Activated CD8-positive, alpha-beta memory T cell treated with anti-CD3 and anti-CD28 coated beads for 36 hours (primary cell): ENCODE data around the gene ZNF385C. TPM values are rescaled to one million over a fixed set of nuclear protein-coding genes. Genes with fewer than 3 reads are reported as not detected.

Experiments used
- CTCF ChIA-PET: fragments of 350-600 bp; sonication (Branson Sonifier 250); formaldehyde crosslinking; loops from one replicate; lab custom pipeline; 2021; ENCODE audit warnings: antibody characterized with exemption; lab: Charles Lee
- POLR2A ChIA-PET: fragments of 350-600 bp; sonication (Branson Sonifier 250); formaldehyde crosslinking; loops from one replicate; lab custom pipeline; 2021; ENCODE audit warnings: antibody characterized with exemption; lab: Charles Lee
- total RNA-seq, 2 experiments: library from RNA; stranded (reverse); gene quantifications; one replicate each; pipeline ENCODE4 v1.2.3, GENCODE V29; 2021

Gene ZNF385C
- total RNA-seq, 2 experiments from 2014 or later: 0.10 TPM; not detected in 1

DNA sequence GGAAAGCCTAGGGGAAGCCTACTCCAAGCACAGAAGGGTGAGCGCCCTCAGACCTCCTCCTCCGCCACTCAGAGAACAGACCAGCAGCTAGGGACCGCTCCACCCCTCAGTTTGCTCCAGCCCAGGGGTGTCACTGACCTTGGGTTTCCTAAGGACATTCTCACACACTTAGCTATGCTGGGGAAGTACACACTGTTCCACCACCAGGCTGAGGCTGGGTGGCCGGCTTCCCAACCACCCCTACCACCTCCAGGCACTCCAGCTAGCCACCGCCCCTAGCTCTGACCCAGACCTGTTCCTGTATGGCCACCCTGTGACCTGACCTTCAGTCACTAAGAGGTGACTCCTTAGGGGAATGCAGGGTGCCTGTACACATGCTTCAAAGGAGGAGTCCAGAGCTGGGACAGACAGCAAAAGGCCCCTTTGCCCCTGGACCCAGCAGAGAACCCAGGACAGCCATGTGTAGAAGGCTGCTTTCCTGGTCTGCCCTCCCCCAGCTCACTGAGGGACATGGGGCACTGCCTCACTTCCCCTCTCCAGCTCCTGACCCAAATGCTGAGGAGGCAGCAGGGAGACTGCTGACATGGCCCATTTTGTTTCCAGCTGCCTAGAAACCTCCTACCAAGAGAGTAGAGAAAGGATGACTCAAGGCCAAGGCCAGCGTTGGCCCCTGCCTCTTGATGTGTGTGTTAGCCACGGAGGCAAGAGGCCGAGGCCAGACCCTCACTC, 31.0 kb upstream of the ZNF385C start:
- CTCF ChIA-PET: interaction anchor here (0.6 kb wide), 1 partner anchor 65 kb away, joined by 3 read pairs; no protein-coding TSS in a partner anchor
- POLR2A ChIA-PET: interaction anchor here (0.9 to 1.8 kb wide), 2 partner anchors 8 to 17 kb away, joined by 4 to 7 read pairs; partner anchors contain the start of genes DHX58 and KAT2A

DNA sequence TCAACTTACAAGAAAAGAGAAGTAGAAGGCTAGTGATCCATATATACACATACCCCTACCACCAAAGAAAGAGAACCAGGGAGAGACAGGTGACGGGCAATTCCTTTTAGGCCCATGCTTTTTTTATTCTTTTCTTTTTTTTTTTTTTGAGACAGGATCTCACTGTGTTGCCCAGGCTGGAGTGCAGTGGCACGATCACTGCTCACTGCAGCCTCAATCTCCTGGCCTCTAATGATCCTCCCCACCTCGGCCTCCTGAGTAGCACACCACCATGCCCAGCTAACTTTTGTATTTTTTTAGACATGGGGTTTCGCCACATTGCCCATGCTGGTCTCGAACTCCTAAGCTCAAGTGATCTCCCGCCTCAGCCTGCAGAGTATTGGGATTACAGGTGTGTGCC, 29.1 kb upstream of the ZNF385C start:
- CTCF ChIA-PET: interaction anchor here (1.2 kb wide), 1 partner anchor 9 kb away, joined by 3 read pairs; no protein-coding TSS in a partner anchor

DNA sequence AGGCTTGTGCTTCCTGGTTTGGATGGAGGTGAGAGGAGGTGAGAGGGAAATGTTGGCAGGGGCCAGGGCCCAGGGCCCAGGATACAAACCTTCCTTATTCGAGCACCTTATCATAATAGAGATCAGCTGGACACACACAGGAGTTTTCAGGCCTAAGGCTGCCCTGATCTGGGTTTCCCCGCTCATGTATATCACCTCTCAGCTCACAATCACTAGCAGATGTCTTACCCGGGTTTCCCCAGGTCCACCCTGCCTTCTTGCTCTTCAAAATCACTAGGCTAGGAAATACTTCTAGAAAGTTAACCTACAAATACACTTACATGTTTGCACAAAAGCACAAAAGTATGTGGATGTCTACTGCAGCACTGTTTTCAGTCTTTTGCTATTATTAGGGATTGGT, 28.6 kb upstream of the ZNF385C start:
- ChIA-PET POLR2A (no interaction called here), CTCF (no interaction called here)

More for the DNA sequence above, 29.1 kb upstream of the ZNF385C start:
- POLR2A ChIA-PET: no interaction called here

DNA sequence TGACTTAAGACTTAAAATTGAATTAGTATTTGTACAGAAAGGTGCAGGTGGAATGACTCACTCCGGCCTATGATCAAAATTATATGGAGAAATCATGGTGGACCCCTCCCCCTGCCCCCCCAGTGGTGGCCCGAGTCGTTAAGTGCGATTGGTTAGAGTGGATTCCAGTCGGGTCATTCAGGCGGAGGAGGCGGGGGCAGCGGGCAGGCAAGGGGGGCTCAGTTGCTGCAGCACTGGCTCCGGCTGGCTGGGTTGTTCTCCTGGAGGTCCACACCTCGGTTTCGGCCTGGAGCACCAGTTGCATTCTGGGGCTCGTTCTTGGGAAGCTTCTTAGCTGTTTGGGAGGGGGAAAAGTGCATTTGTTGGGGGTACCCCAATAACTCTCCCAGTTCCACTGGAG, 27.3 kb upstream of the ZNF385C start:
- POLR2A ChIA-PET: no interaction called here
- CTCF ChIA-PET: no interaction called here

DNA sequence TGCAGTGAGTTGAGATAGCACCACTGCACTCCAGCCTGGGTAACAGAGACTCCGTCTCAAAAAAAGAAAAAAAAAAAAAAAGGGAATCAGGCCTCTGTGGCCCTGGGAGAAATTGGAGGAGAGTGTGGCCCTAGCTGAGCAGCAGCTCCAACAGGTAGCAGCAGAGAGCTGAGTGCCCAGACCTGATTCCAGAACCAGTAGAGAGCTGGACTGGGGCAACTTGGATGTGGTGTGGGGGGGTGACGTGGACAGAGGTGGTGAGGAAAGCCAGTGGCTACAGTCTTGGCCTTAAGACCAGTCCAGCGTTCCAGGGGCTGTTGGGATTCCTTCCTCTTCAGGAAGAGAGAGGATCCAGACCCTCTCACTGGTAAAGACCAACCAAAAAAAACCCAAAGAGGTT, 26.0 kb upstream of the ZNF385C start:
- POLR2A ChIA-PET: interaction anchor here (0.6 kb wide), 1 partner anchor 287 kb away, joined by 3 read pairs; no protein-coding TSS in a partner anchor
- CTCF ChIA-PET: interaction anchor here (0.8 kb wide), 1 partner anchor 82 kb away, joined by 3 read pairs; no protein-coding TSS in a partner anchor

DNA sequence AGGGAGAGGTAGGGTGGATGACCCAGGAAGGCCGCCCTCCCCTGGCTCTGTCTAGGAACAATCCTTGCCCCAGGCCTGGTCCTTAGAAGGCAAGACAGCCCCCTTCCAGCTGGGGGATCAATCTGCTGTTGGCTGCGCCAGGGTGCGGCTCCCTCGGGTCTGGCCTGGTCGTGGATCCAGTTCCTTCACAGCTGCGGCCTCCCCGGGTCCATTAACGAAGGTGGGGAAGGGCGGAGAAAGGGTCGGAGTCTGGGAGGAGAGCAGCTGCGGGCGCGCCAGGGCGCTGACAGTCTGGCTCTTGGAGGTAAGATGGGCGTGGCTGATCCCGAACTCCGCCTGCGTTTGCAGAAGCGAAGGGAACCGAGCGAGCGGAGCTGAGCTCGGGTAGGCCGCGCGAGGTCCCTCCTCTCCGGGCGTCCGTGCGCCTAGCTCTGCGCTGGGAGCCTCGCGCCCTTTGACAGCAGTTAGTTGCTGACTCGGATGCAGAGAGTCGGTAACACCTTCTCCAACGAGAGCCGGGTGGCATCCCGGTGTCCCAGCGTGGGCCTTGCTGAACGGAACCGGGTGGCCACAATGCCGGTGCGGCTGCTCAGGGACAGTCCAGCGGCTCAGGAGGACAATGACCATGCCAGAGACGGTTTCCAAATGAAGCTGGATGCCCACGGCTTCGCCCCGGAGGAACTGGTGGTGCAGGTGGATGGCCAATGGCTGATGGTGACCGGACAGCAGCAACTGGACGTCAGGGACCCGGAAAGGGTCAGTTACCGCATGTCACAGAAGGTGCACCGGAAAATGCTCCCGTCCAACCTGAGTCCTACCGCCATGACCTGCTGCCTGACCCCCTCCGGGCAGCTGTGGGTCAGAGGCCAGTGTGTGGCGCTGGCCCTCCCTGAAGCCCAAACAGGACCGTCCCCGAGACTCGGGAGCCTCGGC, 24.4 kb upstream of the ZNF385C start, which contains the start of gene HSPB9:
Gene HSPB9, plus strand, starts transcription at position 434 of the 933 bp plus-strand sequence. Its CDS starts 47 bp downstream, at position 481.
- ChIA-PET CTCF (interaction anchor here (1.5 kb wide), 1 partner anchor 9 kb away, joined by 3 read pairs; no protein-coding TSS in a partner anchor), POLR2A (no interaction called here)

DNA sequence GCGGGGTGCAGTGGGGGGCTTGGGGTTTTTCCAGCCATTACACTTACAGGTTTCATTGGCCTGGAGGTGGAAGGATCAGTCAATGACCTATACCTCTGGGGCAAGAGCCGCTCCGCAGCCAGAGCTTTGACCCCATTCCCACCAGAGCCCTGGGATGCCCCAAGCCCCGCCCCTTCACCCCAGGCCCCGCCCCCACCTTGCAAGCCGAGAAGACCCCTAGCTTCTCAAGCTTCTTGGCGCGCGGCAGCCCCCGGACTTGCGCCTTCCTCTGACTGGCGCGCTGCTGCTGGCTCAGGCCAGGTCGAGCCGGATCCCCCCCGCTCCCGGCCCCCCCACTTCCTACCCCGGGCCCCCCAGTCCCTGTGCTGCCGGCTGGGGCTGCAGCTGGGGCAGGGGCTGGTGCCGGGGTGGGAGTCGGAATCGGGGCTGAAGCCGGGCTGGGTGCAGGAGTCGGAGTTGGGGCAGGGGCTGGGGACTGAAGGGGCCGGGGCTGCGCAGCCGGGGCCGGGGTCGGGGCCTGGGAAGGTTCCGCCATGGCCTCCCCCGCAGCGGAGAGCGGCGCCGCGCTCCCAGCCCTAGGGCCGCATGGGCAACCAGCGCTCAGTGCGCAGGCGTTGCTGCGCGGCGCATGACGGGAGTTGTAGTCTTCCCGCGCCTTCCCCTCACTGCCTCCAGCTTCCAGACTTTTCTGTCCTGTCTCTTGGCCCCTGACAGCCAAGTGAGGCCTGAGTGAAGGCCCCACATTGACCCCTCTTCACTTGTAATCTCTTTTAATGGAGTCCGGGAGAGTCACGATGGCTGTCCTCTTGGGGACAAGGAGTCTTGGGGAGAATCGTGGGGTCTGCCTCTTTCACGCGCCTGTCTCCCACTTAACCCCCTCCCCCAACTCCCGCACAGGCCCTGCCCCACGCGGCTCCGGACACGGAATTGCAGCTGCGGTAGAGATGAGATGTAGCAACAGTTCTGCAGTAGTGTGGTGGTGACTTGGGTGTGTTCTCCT, 22.8 kb upstream of the ZNF385C start, which contains the start of gene KAT2A:
Gene KAT2A, minus strand, starts transcription at position 598 of the 1,000 bp plus-strand sequence. Its CDS starts 63 bp downstream, at position 535.
- CTCF ChIA-PET: interaction anchor here (0.6 to 1.9 kb wide), 10 partner anchors 10 to 284 kb away, joined by 3 to 7 read pairs (median 4); partner anchors contain the start of genes DNAJC7 and NKIRAS2
- POLR2A ChIA-PET: interaction anchor here (0.7 to 1.7 kb wide), 7 partner anchors 8 to 257 kb away, joined by 3 to 7 read pairs (median 4); partner anchors contain the start of genes DHX58, DNAJC7 and NKIRAS2

DNA sequence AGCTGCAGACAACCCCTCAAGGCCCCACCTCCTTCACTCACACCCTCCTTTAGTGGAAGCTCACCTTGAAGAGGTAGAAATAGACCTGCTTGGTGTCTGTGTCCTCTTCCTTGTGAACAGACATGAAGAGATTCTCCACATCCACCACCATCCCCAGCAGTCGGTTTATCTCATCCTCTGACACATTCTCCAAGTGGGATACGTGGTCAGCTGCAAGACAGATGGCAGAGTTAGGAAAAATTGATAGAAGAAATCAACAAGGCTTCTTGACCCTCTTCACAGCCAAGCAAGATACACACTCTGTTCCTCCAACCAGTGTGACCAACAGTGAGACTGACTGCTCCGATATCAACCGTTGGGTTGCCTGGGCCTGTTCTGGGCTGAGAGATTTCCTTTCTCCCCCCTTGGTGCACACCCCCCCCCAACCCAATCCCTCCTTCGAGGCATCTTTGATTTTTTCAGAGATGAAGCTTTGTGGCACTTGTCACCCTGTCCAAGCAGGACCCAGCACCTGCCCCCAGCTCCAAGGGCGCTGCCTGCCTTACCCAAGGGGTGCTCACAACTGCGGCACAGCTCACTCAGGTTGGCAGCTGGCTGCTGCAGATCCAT, 22.0 kb upstream of the ZNF385C start:
- ChIA-PET CTCF (interaction anchor here (0.6 to 1.9 kb wide), 11 partner anchors 10 to 285 kb away, joined by 3 to 7 read pairs (median 3); partner anchors contain the start of genes DNAJC7 and NKIRAS2), POLR2A (interaction anchor here (0.7 to 1.7 kb wide), 7 partner anchors 8 to 256 kb away, joined by 3 to 7 read pairs (median 4); partner anchors contain the start of genes DHX58, DNAJC7 and NKIRAS2)

DNA sequence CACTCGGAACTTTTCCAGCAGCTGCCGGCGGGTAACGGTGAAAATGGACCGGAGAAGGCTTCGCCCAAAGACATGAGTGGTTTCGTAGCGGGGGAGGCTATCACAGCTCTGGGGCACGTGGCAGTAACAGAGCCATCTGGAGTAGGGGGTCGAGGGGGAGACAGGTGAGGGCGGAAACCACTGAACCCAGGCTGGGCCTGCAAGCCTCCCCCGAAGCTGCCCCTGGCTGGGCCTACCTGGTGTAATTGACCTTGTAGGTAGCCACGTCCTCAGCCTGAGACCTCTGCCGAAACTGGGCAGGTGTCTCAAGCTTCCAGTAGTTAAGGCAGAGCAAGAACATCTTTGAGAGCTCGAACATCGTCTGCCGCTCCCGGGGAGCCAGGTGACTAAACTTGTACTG, 21.0 kb upstream of the ZNF385C start:
- ChIA-PET CTCF (interaction anchor here (0.6 to 2.5 kb wide), 10 partner anchors 19 to 284 kb away, joined by 3 to 15 read pairs (median 3); partner anchors contain the start of genes DNAJC7 and KCNH4), POLR2A (no interaction called here)

DNA sequence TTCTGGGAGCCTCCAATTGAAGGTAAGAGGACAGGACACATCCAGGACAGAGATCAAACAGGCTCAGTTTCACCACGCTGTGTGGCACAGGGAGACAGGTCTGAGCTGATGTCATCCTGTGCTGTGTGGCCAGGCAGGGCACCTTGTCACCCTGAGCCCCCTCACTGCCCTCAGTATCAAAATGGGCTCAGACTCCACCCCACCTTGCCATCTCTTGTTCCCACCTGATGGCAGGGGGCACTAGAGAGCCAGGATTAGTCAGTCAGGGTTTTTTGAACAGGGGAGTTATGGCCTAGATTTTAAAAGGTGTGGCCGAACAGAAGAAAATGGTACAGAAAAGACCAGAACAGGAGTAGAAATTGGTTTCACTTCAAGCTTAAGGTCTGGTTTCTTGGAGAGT, 20.3 kb upstream of the ZNF385C start:
- POLR2A ChIA-PET: no interaction called here
- CTCF ChIA-PET: interaction anchor here (0.5 to 2.5 kb wide), 11 partner anchors 51 to 284 kb away, joined by 3 to 15 read pairs (median 4); partner anchors contain the start of genes DNAJC7, GHDC, KCNH4 and NKIRAS2

DNA sequence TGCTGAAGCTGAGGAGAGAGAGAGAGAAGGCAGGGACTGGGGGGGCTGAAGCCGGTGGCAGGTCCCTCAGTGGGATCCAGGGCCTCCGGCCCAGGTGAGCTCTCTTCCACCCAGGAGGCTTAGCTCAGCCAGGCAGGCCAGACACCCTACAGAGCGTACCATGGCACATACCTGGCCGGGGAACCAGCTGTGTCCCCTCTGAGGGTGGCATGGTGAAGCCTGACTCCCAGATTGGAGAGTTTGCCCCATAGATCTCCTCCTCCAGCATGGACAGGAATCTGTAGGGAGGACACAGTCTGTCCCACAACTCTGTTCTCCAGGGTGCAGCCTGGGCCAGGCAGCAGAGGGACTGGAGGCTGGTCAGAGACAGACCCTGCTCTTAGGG, 19.8 kb upstream of the ZNF385C start:
- CTCF ChIA-PET: interaction anchor here (0.5 to 2.5 kb wide), 12 partner anchors 17 to 273 kb away, joined by 3 to 15 read pairs (median 4); partner anchors contain the start of genes DNAJC7, GHDC, KCNH4 and NKIRAS2

DNA sequence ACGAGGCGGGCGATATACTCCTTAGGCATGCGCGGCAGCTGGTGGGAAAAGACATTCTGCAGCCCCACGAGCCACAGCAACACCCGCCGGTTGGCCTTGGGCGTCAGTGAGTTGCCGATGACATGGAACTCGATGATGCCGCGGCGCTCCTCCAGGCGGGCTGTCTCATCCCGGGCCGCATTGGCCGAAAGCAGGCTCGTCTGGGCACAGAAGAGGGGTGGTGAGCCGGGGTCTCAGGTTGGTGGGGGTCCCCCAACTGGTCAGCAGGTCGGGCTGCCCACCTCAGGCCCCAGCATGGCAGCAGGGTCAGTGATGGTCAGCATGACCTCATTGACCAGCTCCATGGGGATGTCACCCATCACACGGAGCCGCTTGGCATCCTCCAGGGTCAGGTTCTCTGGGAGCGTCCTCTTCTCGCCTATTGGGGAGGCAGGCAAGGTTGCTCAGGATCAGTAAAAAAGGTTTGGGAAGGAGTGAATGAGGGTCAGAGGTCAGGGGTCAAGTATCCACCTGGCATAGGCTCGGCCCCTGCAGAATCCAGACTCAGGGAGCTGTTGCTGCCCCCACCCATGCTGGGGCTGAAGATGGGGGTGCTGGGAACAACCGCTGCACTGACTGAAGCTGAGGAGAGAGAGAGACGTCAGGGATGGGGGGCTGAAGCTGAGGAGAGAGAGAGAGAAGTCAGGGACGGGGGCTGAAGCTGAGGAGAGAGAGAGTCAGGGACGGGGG, 19.3 kb upstream of the ZNF385C start:
- ChIA-PET POLR2A (no interaction called here), CTCF (interaction anchor here (0.6 to 2.5 kb wide), 14 partner anchors 15 to 187 kb away, joined by 3 to 15 read pairs (median 4); partner anchors contain the start of genes DNAJC7, GHDC, KCNH4 and NKIRAS2)

More for the DNA sequence above, 19.8 kb upstream of the ZNF385C start:
- POLR2A ChIA-PET: no interaction called here

DNA sequence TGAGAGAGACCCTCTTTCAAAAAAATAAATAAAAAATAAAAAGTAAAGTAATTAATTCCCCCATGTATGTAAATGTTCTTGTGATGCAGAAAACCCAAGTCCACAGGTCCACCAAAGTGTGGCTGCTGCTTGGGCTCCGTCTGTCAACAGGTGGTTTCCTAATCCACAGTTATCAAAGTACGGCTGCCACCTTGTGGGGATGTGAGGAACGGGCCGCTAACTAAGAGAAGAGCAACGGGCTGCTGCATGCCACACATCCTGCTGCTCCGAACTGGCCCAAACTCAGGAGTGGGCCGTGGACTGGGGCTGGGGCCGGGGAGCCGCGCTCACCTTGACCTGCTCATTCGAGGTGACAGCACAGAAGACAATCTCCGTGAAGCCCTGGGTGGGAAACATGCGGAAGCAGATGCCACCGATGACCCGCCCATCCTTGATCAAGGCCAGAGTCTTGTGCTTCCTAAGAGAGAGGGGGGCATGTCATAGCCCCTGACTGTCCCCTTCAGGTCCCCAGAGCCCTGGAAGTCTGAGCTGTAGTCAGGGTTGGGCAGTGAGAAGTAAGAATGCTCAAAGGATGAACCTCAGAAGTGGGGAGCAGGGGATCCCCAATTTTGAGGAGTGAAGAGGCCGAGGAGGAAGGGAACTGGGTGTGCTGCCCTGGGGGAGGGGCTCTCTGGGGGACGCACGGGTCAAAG, 18.6 kb upstream of the ZNF385C start:
- ChIA-PET CTCF (interaction anchor here (0.8 to 2.5 kb wide), 11 partner anchors 9 to 152 kb away, joined by 3 to 15 read pairs (median 4); partner anchors contain the start of genes GHDC and NKIRAS2), POLR2A (no interaction called here)

DNA sequence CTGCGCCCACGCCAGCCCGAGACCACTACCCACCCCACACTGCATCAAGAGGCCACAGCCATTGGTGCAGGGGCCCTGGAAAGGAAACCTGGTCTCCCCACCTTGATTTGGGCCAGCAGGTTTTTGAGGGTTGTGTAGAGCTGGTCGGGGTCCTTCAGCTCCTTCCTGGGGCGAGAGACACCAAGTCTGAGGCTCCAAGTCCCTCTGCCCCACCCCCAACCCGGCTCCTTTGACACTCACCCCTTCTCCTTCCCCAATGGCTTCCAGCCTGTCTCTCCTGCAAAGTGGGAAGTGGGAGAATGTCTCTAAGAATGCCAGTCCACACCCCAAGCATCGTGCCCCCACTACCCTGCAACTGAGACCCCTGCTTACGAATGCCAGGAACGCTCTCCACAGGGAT, 15.8 kb upstream of the ZNF385C start:
- ChIA-PET POLR2A (interaction anchor here (1.3 to 1.7 kb wide), 2 partner anchors 94 to 96 kb away, joined by 5 to 6 read pairs; partner anchors contain the start of genes DNAJC7 and NKIRAS2), CTCF (interaction anchor here (1.1 to 4.6 kb wide), 4 partner anchors 47 to 98 kb away, joined by 3 to 29 read pairs (median 4); partner anchors contain the start of genes DNAJC7, KCNH4 and NKIRAS2)
